SKM-1 treated with dmso at 0.1 percent for 144 hours (cell line): Measurements from ENCODE around the gene SKI.
"Not testable (repeated sequence)": the region's sequence is repeated elsewhere in the genome, so short reads cannot be mapped to it uniquely, and the experiment has no call there.

Experiments
- DNase-seq: peaks from one replicate; lab custom pipeline; 2025; ENCODE audit not compliant: unreplicated experiment; lab: John Stamatoyannopoulos, UW

The SKI gene

GRCh38 chr1:2242814-2243725, 15.0 kb downstream of the SKI start:
- DNase-seq, result no peak

DNA sequence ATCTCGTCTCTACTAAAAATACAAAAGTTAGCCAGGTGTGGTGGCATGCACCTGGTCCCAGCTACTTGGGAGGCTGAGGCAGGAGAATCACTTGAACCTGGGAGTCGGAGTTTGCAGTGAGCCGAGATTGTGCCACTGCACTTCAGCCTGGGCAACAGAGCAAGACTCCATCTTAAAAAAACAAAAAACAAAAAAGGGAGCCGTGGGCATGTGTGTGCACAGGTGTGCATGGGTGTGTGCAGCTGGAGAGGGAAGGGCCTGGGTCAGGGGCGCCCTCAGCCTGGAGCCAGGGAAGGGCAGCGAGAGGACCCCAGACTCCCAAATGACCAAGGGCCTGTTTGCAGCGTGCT, 18.9 kb downstream of the SKI start:
- DNase-seq, result not testable (repeated sequence)

GRCh38 chr1:2247760-2248126, 19.6 kb downstream of the SKI start:
- DNase-seq, result no peak

DNA sequence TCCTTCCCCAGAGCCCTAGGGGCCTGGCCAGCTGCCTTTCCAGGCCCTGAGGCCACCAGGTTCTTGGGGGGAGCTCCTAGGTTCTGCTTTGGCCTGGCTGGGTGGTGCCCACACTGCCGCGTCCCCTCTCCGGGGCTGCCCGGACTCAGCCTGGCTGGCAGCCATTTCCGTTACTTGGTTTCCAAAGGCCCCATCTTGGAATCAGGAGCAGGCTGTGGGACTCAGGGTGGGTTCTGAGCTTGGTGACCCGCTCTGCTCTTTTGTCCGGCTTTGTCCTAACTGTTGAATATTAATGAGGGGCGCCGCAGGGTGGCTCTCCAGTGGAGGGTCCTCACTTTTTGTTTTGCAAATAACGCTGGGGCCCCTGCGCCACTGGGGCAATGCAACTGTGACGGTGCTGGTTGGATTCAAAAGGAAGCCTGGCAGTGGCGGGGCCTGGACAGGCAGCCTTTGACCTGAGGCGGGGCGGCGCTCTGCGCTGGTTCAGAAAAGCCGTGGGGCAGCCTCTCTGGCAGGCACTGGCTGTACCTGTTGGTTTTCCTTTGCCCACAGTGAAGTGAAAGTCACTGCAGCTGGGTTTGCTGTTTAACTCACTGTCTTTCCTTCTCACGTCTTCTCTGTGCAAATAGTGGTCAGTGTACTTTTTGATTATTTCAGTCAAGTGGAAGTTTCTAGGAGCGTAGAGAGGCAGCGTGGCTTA, 20.2 kb downstream of the SKI start:
- no peak for DNase-seq

DNA sequence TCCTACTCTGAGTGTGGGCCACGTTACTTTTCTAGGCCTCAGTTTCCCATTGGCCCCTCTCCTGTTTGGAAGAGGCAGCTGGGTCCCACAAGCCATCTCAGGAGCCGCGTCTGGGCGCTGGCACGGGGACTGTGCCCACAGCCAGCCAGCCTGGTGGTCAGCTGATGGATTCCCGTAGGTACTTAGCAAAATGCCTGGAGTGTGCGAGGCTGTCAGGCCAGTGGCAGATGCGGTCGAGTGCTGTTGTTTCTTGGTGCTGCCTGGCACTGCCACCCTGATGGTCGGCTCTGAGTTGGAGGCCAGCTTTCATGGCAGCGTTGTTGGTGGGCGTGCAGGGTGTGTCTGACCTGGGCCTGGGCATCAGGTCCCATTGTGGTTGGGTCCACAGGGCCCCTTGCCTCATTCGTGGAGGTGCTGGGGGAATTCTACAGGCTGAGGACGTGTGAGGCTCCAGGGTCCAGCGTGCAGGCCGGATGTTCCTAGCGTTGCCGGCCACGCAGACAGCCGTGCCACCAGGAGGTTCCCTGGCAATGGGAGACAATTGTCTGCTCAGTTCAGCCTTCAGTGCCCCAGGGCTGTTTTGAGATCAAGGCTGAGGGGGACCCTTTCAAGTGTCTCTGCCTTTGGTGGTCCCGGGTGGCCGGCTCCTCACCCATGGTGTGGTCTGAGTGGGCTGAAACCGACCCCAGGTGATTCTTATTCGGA, 20.9 kb downstream of the SKI start:
- DNase-seq, result no peak

- DNase-seq, result no peak
These were observed 21.4 kb downstream of the SKI start for GRCh38 chr1:2249559-2249906.

- no peak for DNase-seq
These were observed 22.7 kb downstream of the SKI start for GRCh38 chr1:2250721-2251281.

DNA sequence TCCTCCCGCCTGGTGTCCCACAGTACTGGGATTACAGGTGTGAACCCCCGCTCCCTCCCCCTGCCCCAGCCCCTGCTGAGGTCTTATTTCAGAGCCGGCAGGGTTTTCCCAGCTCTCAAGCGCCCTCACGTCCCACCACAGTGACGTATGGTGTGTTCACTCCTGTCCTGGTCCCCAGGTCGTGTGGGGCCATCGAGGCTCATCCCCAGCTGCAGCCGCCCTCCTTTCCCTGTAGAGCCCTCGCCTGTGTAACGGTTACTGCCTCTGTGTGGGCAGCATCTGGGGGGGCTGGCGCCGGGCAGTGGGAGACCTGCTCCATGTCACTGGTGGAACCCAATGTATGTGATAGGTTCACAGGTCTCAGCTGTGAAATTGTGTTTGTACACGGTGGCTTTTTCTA, 23.2 kb downstream of the SKI start:
- no peak for DNase-seq

DNA sequence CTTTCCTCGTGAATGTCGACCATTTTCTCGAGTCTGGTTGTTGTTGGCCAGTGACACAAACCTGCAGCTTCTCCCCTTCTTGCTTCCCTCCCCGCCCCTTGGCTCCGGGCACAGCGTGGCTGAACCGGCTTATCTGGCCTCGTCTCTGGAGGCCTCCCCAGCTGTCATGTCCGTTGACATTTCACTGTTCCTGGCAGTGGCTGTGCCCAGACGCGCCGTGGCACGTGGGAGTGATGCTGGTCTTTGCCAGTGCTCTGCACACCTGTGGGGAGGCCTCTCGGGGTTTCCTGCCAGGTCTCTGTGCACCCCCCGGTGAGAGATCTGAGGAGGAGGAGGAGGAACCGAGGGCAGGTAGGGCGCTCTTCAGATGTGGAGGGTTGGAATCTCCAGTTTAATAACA, 23.7 kb downstream of the SKI start:
- no peak for DNase-seq

- no peak for DNase-seq
These were observed 24.3 kb downstream of the SKI start for GRCh38 chr1:2252423-2252822.

DNA sequence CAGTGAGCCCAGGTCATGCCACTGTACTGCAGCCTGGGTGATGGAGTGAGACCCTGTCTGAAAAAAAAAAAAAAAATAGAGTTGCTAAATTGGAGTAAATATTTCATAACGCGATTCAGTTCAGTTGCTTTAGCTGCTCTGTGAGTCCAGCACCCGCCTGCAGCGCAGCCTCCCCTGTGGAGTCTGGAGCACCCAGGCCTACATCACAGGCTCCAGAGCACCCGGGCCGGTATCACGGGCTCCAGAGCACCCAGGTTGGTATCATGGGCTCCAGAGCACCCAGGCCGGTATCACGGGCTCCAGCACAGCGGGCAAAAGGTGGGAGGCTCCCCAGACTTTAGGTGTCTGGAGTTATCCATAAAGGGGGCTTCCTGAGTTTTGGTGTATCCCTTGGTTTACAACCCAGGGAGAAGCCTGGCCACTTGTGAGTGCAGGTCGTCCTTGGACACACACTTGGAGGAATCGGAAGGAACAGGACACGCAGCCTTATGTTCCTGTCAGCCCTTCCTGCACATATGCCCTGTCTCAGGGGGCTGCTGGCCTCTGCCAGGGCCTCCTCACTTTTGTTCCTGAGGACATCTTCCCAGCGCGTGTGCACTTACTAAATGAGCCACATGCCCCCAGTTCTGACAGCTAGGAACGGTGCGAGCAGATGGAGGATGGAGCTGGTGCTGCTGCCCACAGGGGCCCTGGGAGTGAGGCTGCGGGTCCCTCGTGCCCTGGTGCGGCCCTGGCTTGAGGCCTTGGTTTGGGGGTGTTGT, 25.1 kb downstream of the SKI start:
- no peak for DNase-seq

GRCh38 chr1:2253797-2254480, 25.8 kb downstream of the SKI start:
- no peak for DNase-seq

DNA sequence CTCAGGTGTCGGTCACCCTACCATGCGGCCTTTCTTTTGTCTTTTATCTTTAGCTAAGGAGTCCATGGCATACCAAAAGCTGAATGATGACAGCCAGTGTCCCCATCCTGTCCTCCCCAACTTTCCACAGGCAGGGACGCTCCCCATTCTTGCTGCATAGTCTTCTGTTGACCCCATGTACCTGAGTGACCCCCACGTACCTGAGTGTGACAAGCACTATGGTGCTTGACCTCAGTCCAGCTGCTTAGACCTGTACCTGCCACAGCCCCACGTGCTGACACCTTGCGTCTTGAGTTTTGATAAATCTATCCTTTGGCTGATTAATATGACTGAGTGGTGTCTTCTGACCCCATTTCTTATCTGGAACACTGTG, 26.9 kb downstream of the SKI start:
- no peak for DNase-seq

DNA sequence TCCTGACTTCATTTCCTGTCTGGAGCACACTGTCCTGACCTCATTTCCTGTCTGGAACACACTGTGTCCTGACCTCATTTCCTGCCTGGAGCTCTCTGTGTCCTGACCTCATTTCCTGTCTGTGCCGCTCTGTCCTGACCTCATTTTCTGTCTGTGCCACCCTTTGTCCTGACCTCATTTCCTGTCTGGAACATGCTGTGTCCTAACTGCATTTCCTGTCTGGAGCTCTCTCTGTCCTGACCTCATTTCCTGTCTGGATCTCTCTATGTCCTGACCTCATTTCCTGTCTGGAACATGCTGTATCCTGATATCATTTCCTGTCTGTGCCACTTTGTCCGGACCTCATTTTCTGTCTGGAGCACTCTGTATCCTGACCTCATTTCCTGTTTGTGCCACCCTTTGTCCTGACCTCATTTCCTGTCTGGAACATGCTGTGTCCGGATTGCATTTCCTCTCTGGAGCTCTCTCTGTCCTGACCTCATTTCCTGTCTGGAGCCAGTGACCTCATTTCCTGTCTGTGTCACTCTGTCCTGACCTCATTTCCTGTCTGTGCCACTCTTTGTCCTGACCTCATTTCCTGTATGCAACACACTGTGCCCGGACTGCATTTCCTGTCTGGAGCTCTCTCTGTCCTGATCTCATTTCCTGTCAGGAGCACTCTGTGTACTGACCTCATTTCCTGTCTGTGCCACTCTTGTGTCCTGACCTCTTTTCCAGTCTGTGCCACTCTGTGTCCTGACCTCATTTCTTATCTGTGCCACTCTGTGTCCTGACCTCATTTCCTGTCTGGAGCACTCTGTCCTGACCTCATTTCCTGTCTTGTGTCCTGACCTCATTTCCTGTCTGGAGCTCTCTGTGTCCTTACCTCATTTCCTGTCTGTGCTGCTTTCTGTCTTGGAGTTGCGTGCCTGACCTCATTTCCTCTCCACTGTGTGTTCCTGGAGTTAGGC, 27.6 kb downstream of the SKI start:
- peak; percentile 85 for DNase-seq

DNA sequence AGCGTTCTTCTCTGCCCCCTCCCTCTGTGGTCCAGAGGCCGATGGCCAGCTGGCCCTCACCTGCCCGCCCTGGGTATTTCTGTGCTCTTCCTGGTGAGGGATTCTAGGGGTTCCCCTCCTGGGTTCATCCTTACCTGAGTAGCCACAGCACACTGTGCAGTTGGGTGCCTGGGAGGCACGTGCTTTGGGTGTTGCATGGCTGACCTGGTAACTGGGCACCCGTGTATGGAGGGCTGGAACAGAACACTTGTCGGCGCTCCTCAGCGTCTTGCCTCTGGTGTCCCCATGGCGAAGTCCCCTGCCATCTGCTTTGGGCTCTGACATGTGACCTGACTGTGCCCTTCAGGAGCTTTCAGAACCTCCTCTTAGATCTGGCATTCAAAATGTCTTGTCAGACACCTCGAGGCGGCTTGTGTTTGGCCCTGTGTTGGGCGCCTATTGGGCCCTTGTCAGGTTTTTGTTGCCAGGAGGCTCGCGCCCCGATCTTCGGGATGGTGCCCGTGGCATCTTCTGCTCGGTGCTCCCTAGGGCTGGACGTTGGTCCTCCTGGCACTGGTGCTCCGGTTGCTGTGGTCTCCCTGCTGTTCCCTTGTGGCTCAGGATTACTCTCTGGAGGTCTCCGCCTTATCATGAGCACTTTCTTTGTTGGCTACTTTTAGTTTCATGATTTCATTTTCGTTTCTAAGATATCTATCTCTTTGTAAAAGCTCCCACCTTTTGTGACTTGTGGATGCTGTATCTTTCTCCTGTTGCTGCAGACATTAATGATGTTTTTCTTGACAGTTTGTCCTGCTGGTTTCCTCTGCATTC, 28.5 kb downstream of the SKI start:
- DNase-seq, result no peak

DNA sequence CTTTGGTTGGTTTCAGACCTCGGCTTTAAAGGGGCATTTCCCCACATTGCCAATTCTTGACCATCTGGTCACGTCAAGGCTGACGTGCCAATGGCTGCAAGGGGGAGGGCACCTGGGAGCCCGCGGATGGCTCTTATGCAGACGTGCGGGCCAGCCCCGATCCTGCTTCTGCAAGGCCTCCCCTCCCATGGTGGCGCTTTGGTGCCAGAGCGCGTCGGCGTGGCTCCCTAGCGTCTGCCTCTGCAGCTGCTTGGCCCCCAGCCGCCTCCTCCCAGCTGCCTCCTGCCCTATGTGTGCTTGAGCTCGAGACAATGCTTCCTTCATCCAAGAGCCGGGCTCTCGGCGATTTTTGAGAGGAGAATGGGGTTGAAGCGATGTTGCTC, 29.1 kb downstream of the SKI start:
- no peak for DNase-seq

DNA sequence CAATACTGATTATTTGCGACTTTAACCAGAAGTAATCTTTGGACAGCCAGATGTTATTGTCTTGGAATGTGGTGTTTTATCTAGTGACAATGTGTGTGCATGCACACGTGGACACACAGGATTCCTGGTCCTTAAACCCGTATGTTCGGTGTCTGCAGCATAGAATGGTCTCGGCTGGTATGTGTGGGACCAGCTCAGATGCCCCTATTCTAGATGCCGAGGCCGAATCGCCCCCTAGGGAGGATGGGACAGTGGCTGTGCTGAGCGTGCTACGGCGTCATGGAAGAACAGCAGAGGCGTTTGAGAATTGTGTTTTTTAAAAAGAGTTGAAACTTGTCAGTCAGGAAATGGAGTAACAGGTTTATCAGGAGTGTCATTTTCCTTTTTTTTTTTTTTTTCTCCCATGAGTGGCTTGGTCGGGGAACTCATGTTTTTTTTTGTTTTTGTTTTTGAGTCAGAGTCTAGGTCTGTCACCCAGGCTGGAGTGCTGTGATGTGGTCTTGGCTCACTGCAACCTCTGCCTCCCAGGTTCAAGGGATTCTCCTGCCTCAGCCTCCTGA, 30.1 kb downstream of the SKI start:
- DNase-seq, result no peak

- no peak for DNase-seq
These were observed 30.9 kb downstream of the SKI start for GRCh38 chr1:2258996-2259395.
